Dendritic cell treated with granulocyte-macrophage colony-stimulating factor and Interleukin-4, amounts not matched to agents 40 ng/mL and 50 ng/mL, for 4 days (primary cell): ENCODE results near the gene HDAC9.

Experiments
- H3K27ac Mint-ChIP-seq: one replicate; pipeline ENCODE4 v1.8.0; 2022; ENCODE audit warnings: mild to moderate bottlenecking, mixed read lengths
- H3K27me3 Mint-ChIP-seq: one replicate; pipeline ENCODE4 v1.8.0; 2022; ENCODE audit warnings: mild to moderate bottlenecking, mixed read lengths
- H3K36me3 Mint-ChIP-seq: one replicate; pipeline ENCODE4 v1.8.0; 2022; ENCODE audit warnings: low read depth, mixed read lengths
- H3K4me1 Mint-ChIP-seq: one replicate; pipeline ENCODE4 v1.8.0; 2022; ENCODE audit warnings: low read depth, mixed read lengths
- H3K4me3 Mint-ChIP-seq: one replicate; pipeline ENCODE4 v1.8.0; 2022; ENCODE audit warnings: mild to moderate bottlenecking, moderate library complexity, mixed read lengths
- H3K9me3 Mint-ChIP-seq: one replicate; pipeline ENCODE4 v1.8.0; 2022; ENCODE audit warnings: mixed read lengths
- intact Hi-C: fragments of 100-400 bp; cut with micrococcal nuclease; formaldehyde crosslinking; loops from one replicate; pipeline ENCODE4 v1.15.0; 2022

HDAC9 gene

GRCh38 chr7:18894155-18894554 is 398.6 kb downstream of the HDAC9 start:
- intact Hi-C loops = no loop called here
- Mint-ChIP-seq H3K27me3 (no peaks in the 10 kb centered on the region), H3K4me3 (no peak overlapping the region), H3K36me3 (no peaks in the 10 kb centered on the region), H3K27ac (no peak overlapping the region), H3K4me1 (no peaks in the 10 kb centered on the region), H3K9me3 (peaks cover 2% of the 10 kb centered on the region)

- H3K4me3 Mint-ChIP-seq = no peak overlapping the region
- no peaks in the 10 kb centered on the region for H3K4me1 Mint-ChIP-seq
- H3K27ac Mint-ChIP-seq = no peak overlapping the region
- no peaks in the 10 kb centered on the region for H3K27me3 Mint-ChIP-seq
- H3K9me3 Mint-ChIP-seq = no peaks in the 10 kb centered on the region
- no peaks in the 10 kb centered on the region for H3K36me3 Mint-ChIP-seq
- intact Hi-C loops = no loop called here
Observed at GRCh38 chr7:18895456-18895855, 399.9 kb downstream of the HDAC9 start.

GRCh38 chr7:18896343-18896975 is 400.9 kb downstream of the HDAC9 start:
- Mint-ChIP-seq H3K4me1 (no peaks in the 10 kb centered on the region), H3K36me3 (no peaks in the 10 kb centered on the region), H3K27me3 (no peaks in the 10 kb centered on the region), H3K9me3 (no peaks in the 10 kb centered on the region), H3K4me3 (no peak overlapping the region), H3K27ac (no peak overlapping the region)
- intact Hi-C loops = no loop called here

GRCh38 chr7:18900236-18900635 is 404.7 kb downstream of the HDAC9 start:
- H3K27me3 Mint-ChIP-seq = no peaks in the 10 kb centered on the region
- H3K27ac Mint-ChIP-seq = no peak overlapping the region
- no peak overlapping the region for H3K4me3 Mint-ChIP-seq
- intact Hi-C loops = no loop called here
- no peaks in the 10 kb centered on the region for H3K36me3 Mint-ChIP-seq
- peaks cover 15% of the 10 kb centered on the region for H3K9me3 Mint-ChIP-seq
- no peaks in the 10 kb centered on the region for H3K4me1 Mint-ChIP-seq

- intact Hi-C loops = no loop called here
- peaks cover 21% of the 10 kb centered on the region for H3K9me3 Mint-ChIP-seq
Observed at GRCh38 chr7:18900803-18901202, 405.3 kb downstream of the HDAC9 start.

GRCh38 chr7:18901351-18901750 is 405.8 kb downstream of the HDAC9 start:
- Mint-ChIP-seq H3K9me3 (peaks cover 26% of the 10 kb centered on the region), H3K27me3 (no peaks in the 10 kb centered on the region), H3K36me3 (no peaks in the 10 kb centered on the region), H3K4me3 (no peak overlapping the region), H3K27ac (no peak overlapping the region), H3K4me1 (no peaks in the 10 kb centered on the region)
- intact Hi-C loops = no loop called here

More at GRCh38 chr7:18900803-18901202, 405.3 kb downstream of the HDAC9 start:
- no peaks in the 10 kb centered on the region for H3K4me1 Mint-ChIP-seq
- H3K36me3 Mint-ChIP-seq = no peaks in the 10 kb centered on the region
- no peak overlapping the region for H3K4me3 Mint-ChIP-seq
- no peak overlapping the region for H3K27ac Mint-ChIP-seq
- H3K27me3 Mint-ChIP-seq = no peaks in the 10 kb centered on the region

GRCh38 chr7:18901982-18902421 is 406.5 kb downstream of the HDAC9 start:
- H3K4me1 Mint-ChIP-seq = no peaks in the 10 kb centered on the region
- H3K27me3 Mint-ChIP-seq = no peaks in the 10 kb centered on the region
- H3K4me3 Mint-ChIP-seq = no peak overlapping the region
- no peak overlapping the region for H3K27ac Mint-ChIP-seq
- intact Hi-C loops = no loop called here
- H3K9me3 Mint-ChIP-seq = peaks cover 26% of the 10 kb centered on the region
- no peaks in the 10 kb centered on the region for H3K36me3 Mint-ChIP-seq

- intact Hi-C loops = no loop called here
- Mint-ChIP-seq H3K27me3 (no peaks in the 10 kb centered on the region), H3K27ac (no peak overlapping the region), H3K9me3 (peaks cover 26% of the 10 kb centered on the region), H3K4me1 (no peaks in the 10 kb centered on the region), H3K4me3 (no peak overlapping the region), H3K36me3 (no peaks in the 10 kb centered on the region)
Observed at GRCh38 chr7:18902892-18903291, 407.3 kb downstream of the HDAC9 start.

- Mint-ChIP-seq H3K9me3 (peaks cover 34% of the 10 kb centered on the region), H3K4me3 (no peak overlapping the region), H3K4me1 (no peaks in the 10 kb centered on the region), H3K27ac (no peak overlapping the region), H3K27me3 (no peaks in the 10 kb centered on the region), H3K36me3 (no peaks in the 10 kb centered on the region)
- intact Hi-C loops = no loop called here
Observed at GRCh38 chr7:18903695-18904094, 408.1 kb downstream of the HDAC9 start.

- Mint-ChIP-seq H3K27me3 (no peaks in the 10 kb centered on the region), H3K4me3 (no peak overlapping the region), H3K9me3 (peaks cover 51% of the 10 kb centered on the region), H3K36me3 (no peaks in the 10 kb centered on the region), H3K4me1 (no peaks in the 10 kb centered on the region), H3K27ac (no peak overlapping the region)
- intact Hi-C loops = no loop called here
Observed at GRCh38 chr7:18905316-18905943, 409.9 kb downstream of the HDAC9 start.

- intact Hi-C loops = no loop called here
- H3K9me3 Mint-ChIP-seq = peaks cover 62% of the 10 kb centered on the region
- no peaks in the 10 kb centered on the region for H3K36me3 Mint-ChIP-seq
- H3K27me3 Mint-ChIP-seq = no peaks in the 10 kb centered on the region
- no peak overlapping the region for H3K4me3 Mint-ChIP-seq
- no peak overlapping the region for H3K27ac Mint-ChIP-seq
- no peaks in the 10 kb centered on the region for H3K4me1 Mint-ChIP-seq
Observed at GRCh38 chr7:18906901-18907300, 411.4 kb downstream of the HDAC9 start.

GRCh38 chr7:18913106-18913505 is 417.6 kb downstream of the HDAC9 start:
- intact Hi-C loops = no loop called here
- Mint-ChIP-seq H3K9me3 (peaks cover 47% of the 10 kb centered on the region), H3K4me3 (no peak overlapping the region), H3K36me3 (no peaks in the 10 kb centered on the region), H3K27me3 (no peaks in the 10 kb centered on the region), H3K27ac (no peak overlapping the region), H3K4me1 (no peaks in the 10 kb centered on the region)

GRCh38 chr7:18916826-18917225 is 421.3 kb downstream of the HDAC9 start:
- Mint-ChIP-seq H3K9me3 (peaks cover 26% of the 10 kb centered on the region), H3K36me3 (no peaks in the 10 kb centered on the region), H3K27ac (no peak overlapping the region), H3K4me3 (no peak overlapping the region), H3K4me1 (no peaks in the 10 kb centered on the region), H3K27me3 (no peaks in the 10 kb centered on the region)
- intact Hi-C loops = no loop called here

- H3K4me3 Mint-ChIP-seq = no peak overlapping the region
- intact Hi-C loops = no loop called here
- peaks cover 11% of the 10 kb centered on the region for H3K9me3 Mint-ChIP-seq
- no peaks in the 10 kb centered on the region for H3K4me1 Mint-ChIP-seq
- H3K36me3 Mint-ChIP-seq = no peaks in the 10 kb centered on the region
- no peak overlapping the region for H3K27ac Mint-ChIP-seq
- H3K27me3 Mint-ChIP-seq = no peaks in the 10 kb centered on the region
Observed at GRCh38 chr7:18927134-18927533, 431.6 kb downstream of the HDAC9 start.

- Mint-ChIP-seq H3K27me3 (no peaks in the 10 kb centered on the region), H3K4me3 (no peak overlapping the region), H3K4me1 (no peaks in the 10 kb centered on the region), H3K36me3 (no peaks in the 10 kb centered on the region), H3K27ac (no peak overlapping the region), H3K9me3 (peaks cover 20% of the 10 kb centered on the region)
- intact Hi-C loops = no loop called here
Observed at GRCh38 chr7:18936265-18936664, 440.7 kb downstream of the HDAC9 start.
